Measurements from ENCODE around the gene MINDY4.

- TF ChIP-seq ZNF737 (CRISPR knock-in tag; IDR thresholded peaks at IDR 0.05; ENCODE audit: borderline replicate concordance) (no peak), EP300 (IDR thresholded peaks at IDR 0.05; ENCODE audit: low read depth in 2 of 2, low read length in 2 of 2) (no peak), EP300 (CRISPR knock-in tag; IDR thresholded peaks at IDR 0.05; ENCODE audit: borderline replicate concordance) (no peak), MTA3 (CRISPR knock-in tag; IDR thresholded peaks at IDR 0.05) (no peak), ZFAT (CRISPR knock-in tag; conservative IDR thresholded peaks at IDR 0.05) (no peak), TOPORS (CRISPR knock-in tag; IDR thresholded peaks at IDR 0.05) (no peak), CBX5 (CRISPR knock-in tag; IDR thresholded peaks at IDR 0.05; ENCODE audit: borderline replicate concordance) (no peak), RFX5 (IDR thresholded peaks at IDR 0.05; ENCODE audit: low read depth, low read length) (no peak)
Measured at GRCh38 chr7:30843741-30844482, 72.7 kb downstream of the MINDY4 start.

All from HepG2 (cell line).